ENCODE measurements around the gene GGPS1. TPM values are rescaled to one million over a fixed set of nuclear protein-coding genes. Genes with fewer than 3 reads are reported as not detected.

GGPS1 gene
- polyA plus RNA-seq, 10 donors, result 35.3 to 45.0 (median 39.0) TPM

- DNase-seq, result no peak
Measured at GRCh38 chr1:235391874-235392273, 63.5 kb downstream of the GGPS1 start.

Other genes with a start within 250 kb of the GGPS1 start
- 100 to 1,000 TPM; 142 to 208 (median 159) TPM for gene TOMM20, start 199.7 kb upstream of the GGPS1 start, polyA plus RNA-seq (ENCODE audit: insufficient read length in 10 of 10)
- 10 to 100 TPM; 49.2 to 66.8 (median 59.0) TPM for gene RBM34, start 167.3 kb upstream of the GGPS1 start, polyA plus RNA-seq (ENCODE audit: insufficient read length in 10 of 10)
- gene ARID4B, start 391 bp upstream of the GGPS1 start, polyA plus RNA-seq (ENCODE audit: insufficient read length in 10 of 10), result 10 to 100 TPM; 19.5 to 26.0 (median 22.6) TPM
- 10 to 100 TPM; 35.1 to 60.6 (median 50.4) TPM for gene TBCE, start 38.9 kb downstream of the GGPS1 start, polyA plus RNA-seq (ENCODE audit: insufficient read length in 10 of 10)
- gene B3GALNT2, start 175.9 kb downstream of the GGPS1 start, polyA plus RNA-seq (ENCODE audit: insufficient read length in 10 of 10), result 10 to 100 TPM; 16.5 to 31.5 (median 22.9) TPM